Measurements from ENCODE around the gene CTAGE9.
"Not testable (repeated sequence)": the region's sequence is repeated elsewhere in the genome, so short reads cannot be mapped to it uniquely, and the experiment has no call there.

CTAGE9 gene

DNA sequence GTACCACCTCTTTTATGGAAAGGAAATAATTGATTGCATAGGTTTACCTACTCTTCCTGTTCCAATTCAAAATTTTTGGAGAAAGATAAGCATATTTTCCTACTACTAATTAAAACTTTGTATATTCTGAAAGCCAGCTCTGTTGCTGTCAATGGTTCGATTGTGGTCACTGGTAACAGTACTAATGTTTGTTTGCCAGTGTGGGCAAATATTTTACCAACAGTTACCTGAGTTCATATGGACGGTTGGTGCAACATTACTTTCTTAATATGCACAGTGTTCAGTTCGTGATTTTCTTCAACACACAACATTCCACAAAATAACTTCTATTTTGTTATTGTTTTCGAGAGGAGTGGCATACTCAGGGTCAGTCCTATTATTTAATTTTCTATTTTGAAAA lies 17.1 kb upstream of the CTAGE9 start:
- no peak for DNase-seq

DNA sequence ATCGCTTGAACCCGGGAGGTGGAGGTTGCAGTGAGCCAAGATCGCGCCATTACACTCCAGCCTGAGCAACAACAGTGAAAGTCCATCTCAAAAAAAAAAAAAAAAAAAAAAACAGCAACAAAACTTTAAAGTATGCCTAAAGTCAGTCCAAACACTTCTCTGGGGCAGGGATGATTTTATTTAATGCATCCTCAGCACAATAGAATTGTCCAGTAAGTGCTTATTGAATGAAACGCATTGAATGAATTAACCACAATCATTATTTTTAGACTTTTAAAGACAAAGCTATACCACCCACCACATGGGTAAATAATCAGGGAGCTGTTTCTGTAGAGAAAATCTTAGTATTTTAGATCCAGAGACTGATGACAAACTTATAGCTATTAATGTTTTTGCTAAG lies 16.6 kb upstream of the CTAGE9 start:
- no peak for DNase-seq

DNA sequence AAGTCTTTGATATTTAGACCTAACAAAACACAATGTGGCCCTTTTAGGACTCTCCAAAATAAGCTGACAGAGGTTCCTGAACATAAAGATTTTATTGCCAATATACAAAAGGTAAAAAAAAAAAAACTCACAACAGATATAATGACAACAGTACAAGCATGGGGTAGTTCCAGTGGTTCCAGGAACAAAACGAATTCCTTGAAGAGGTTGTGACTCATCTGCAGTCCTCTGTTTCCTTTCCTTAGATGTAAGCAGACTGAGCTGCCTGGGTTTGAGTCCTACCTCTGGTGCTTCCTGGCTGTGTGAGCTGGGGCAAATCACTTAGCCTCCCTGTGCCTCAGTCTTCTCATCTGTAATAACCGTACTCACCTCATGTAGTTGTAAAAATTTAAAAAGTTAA lies 13.3 kb upstream of the CTAGE9 start:
- no peak for DNase-seq

DNA sequence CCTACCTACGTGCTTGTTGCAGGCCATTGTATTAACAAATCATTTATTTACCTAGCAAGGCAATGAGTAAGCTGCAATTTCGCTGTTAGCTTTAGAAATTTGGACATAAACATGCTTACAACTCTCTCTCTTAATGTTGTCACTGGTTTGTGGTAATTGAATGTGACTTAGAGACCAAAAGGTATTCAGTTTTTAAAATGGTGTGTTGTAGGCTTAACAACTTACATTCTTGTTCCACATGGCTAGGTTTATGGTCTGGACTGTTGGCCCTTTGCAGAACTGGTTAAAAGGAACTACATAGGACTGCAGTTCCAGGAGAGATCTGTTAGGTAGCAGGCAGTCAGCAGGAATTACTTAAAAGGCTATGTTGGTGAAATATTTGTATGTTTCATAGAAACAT lies 10.3 kb upstream of the CTAGE9 start:
- DNase-seq, result no peak

DNA sequence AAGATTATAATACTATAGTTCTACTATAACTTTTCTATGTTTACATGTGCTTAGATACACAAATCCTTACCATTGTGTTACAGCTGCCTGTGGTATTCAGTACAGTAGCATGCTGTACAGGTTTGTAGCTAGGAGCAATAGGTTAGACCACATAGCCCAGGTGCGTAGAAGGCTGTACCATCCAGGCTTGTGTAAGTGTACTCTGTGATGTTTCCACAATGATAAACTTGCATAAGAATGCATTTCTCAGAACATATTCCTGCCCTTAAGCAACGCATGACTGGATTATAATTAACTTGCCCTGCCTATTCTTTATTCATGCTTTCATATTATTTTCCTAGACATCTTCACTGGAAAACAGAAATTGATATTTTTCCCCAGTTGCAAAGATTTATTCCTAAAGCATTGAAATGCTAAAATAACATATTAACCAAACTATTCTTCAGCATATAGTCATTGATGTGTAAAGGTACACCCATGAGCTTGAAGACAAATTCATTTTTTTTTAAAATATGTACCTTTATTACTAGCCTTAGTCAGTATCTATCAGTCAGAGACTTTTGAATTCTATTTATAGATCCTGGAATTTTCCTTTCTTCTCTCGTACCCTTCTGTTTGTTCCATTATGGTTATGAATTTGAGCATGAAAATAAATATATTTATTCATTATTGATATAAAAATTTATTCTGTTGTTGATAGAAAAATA lies 7.2 kb upstream of the CTAGE9 start:
- no peak for DNase-seq

DNA sequence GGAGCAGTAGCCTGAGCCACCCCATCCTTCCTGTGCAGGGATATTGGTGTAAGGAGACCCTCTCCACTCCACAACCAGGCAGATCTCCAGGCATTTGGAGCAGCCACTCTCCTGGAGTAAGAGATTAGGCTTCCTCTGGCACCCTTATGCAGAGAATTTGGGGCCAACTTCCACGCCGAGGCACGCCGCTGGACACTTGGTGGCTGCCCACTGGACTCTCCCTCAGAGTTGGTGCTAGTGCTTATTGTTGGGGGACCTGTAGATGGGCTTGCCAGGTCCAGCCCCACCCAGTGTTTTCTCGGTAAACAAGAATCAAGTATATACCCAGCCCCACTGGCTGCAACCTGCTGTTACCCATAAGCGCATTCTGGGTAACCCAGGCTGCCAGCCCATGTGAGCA lies 4.8 kb upstream of the CTAGE9 start:
- not testable (repeated sequence) for DNase-seq

DNA sequence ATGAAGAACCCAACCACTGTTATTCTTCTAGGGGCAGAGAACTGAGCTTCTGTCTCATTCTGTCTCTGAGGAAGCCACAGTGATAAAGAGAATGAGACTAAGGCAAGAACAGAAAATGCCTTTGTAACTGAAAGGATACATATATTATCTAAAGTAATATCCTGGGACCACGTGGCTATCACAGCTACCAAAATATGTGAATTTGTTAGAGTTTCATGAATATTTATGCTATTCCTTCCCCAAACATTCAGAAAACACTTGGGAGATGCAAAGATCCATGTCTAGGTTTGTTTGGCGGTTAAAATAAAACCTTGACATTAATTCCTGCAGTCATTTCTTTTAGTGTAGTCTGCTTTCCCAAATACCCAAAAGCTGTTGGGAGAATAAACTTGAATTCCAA lies 6.9 kb downstream of the CTAGE9 start:
- DNase-seq, result not testable (repeated sequence)

DNA sequence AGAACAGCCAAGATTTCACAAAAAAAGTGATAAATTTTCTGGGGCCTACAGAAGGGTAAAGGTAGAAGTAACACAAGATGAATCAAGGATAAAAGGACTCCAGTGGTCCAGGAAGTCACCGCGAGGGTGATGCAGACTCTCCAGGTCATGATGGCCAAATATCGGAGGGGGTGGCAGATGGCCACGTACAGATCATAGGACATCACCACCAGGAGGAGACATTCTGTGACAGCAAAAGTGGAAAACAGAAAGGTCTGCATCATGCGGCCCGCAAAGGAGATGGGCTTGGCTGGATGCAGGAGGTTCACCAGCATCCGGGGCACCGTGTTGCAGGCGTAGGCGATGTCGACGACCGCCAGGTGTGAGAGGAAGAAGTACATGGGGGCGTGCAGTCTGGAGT lies 10.0 kb downstream of the CTAGE9 start:
- not testable (repeated sequence) for DNase-seq

DNA sequence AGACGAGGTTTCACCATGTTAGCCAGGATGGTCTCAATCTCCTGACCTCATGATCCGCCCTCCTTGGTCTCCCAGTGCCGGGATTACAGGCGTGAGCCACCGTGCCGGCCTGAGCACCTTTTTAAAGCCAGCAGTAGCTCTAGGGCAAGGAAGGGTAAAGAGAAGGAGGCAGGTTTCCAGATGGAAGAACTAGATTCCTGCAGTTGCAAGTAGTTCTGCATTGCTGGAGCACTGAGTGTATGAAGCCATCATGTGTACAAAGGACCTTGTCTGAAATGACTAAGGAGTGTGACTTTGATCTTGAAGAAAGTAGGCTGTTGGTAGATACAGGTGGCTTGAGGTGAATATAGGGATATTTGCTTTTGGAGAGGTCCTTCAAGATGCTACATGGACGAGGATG lies 13.9 kb downstream of the CTAGE9 start:
- no peak for DNase-seq

DNA sequence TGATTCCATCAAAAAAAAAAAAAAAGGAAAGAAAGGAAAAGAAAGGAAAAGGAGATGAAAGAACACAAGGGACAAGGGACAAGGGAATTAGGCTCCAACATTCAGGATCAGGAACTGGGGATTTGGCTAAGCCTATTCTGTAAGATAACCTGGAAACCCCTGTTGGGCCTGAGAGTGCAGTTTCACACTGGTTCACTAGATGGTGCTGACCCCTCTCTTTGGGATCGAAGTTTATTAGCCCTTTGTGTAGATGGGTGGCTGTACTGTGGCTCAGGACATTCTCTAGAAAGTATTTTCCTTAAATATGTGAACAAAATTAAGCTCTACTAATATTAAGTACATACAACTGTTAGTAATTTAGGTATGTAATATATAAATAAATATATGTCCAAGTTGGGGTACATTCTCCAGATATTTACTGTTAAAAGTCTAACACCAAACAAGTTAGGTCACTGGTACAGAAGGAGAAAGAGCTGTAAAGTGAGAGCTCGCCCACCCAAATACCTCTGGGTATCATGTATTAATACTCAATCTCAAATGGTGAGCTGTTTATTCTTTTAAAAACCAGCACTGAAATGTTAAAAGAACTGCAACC lies 15.9 kb downstream of the CTAGE9 start:
- DNase-seq, result no peak

DNA sequence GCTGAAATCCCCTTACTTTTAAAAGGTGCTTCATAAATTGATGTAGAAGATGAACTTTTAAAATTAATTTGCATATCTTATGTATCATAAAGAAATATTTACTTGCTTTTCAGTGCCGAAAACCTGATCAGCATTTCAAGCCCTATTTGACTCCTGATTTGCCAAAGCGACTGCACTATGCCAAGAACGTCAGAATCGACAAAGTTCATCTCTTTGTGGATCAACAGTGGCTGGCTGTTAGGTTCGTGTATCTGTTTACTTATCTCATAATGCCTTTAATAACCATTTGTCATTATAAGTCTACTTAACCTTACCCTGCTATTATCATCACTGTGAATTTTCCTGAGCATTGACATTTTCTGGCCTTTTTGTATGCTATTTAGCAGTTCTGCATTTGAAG lies 17.4 kb downstream of the CTAGE9 start:
- no peak for DNase-seq

DNA sequence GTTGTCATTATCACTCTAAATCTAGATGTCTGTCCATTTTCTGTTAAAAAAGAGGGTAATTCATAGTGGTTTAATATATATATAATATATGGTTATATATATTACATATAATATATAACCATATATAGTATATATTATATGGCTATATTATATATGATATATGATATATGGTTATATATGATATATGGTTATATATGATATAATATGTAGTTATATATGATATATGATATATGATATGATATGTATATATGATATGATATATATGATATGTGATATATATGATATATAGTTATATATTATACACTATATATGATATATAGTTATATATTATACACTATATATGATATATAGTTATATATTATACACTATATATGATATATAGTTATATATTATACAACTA lies 18.2 kb downstream of the CTAGE9 start:
- DNase-seq, result no peak

DNA sequence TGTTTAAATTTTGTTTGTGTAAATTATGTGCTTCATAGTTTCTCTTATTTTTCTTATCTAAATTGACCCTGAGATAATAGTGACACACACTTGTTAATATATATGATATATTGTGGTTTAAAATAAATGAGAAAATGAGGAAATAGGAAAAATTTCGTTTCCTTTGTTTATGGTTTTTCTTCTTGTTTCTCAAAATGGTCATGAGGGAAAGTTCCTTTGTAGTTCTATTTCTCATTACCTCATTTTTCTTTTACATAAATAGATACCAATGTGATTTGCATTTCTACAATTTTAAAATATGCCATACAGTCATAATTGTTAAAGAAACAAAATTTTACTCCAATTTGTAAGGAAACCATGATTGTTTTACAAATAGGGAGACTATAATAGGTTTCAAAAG lies 18.8 kb downstream of the CTAGE9 start:
- no peak for DNase-seq

DNA sequence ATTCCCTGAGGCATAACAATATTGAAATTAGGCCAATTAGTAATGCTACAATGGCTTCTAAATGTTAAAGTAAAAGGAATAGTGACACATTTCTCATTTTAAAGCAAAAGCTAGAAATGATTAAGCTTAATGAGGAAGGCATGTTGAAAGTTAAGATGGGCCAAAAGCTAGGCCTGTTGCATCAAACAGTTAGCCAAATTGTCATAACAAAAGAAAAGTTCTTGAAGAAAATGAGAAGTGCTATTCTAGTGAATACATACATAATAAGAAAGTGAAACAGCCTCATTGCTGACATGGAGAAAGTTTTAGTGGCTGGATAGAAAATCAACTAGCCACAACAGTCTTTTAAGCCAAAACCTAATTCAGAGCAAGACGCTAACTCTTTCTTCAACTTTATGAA lies 22.5 kb downstream of the CTAGE9 start:
- DNase-seq, result no peak

DNA sequence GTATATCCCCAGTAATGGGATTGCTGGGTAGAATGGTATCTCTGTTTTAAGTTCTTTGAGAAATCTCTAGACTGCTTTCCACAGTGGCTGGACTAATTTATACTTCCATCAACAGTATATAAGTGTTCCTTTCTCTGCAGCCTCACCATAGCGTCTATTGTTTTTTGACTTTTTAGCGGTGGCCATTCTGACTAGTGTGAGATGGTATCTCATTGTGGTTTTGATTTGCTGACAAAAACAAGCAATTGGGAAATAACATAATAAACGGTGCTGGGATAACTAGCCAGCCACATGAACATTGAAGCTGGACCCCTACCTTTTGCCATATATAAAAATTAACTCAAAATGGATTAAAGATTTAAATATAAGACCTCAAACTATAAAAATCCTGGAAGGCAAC lies 23.8 kb downstream of the CTAGE9 start:
- no peak for DNase-seq

DNA sequence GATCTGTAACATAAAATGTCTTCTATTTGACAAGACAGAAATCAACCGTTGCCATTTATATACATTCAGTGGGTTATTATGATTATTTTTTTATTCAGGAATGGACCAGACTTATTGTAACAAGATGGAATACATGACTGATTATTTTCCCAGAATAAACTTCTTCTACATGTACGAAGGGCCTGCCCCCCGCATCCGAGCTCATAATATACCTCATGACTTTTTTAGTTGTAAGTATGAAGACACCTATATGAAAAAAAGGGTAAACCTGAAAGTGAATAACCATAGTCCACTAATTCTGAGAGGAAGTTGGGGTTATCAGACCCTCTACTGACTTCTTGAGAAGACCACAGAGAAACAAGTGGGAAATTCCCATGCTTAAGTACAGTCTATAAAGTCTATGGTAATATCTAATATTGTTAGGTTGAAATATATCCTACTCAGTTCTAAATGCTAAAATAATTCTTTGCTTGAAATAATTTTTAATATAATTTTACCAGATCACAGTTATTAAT lies 25.5 kb downstream of the CTAGE9 start:
- DNase-seq, result no peak

DNA sequence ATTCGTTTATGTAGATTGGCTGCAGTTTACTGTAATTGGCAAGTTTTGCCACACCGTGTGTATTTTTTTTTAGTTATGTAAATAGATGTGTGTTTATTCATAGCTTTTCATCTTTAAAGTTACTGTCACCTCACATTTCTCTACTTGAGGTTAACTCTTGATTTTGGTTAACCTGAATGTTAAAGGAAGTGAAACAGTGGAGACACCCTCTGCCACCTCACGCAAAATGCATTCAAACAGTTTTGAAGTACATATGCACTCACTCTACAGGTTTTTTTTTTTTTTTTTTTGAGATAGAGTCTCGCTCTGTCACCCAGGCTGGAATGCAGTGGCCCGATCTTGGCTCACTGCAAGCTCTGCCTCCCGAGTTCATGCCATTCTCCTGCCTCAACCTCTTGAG lies 27.3 kb downstream of the CTAGE9 start:
- DNase-seq, result no peak

DNA sequence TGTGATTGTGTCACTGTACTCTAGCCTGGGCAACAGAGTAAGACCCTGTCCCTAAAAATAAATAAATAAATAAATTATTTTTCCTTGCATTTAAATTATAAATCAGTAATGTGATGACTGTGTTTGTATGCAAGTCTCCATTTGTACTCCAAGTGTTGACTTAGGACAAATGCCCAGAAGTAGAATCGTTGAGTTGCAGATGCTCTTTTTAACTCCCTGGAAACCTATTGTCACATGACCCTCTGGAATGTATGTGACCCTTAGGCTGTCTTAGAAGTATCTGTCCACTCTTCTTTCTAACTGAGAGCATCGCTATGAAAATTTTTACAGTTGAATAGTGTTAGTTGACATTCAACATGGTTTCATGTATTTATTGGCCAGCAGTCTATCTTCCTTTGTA lies 28.4 kb downstream of the CTAGE9 start:
- no peak for DNase-seq

DNA sequence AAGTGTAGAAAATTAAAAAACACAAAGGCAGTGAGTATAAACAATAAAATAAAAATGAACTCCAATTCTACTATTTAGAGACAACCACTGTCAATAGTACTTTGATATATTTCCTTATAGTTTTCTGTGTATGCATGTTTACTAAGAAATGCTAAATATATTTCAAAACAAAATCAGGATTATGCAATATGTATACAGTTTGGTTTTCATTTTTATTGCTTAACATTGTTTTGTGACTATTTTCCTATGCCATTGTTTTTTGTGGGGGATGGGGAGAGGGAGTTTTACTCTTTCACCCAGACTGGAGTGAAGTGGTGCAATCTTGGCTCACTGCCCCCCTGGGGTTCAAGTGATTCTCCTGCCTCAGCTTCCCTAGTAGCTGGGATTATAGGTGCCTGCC lies 29.2 kb downstream of the CTAGE9 start:
- DNase-seq, result no peak

DNA sequence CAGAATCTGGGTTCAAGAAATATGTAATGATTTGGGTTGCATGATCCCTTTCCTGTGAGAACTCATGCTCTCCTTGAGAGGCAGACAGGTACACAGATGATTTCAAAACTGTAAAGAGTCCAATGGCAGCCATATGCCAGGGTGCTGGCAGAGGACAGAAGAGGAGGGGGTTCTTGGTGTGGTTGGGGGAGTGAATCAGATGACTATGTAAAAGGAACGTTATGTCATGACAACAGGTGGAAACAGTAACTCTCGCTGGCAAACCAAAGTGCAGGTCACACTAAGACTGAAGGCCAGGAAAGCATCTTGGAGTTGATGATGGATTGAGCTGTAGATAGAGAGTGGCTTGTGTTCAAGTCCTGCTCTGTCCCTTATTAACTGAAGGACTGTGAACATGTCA lies 29.9 kb downstream of the CTAGE9 start:
- no peak for DNase-seq

DNA sequence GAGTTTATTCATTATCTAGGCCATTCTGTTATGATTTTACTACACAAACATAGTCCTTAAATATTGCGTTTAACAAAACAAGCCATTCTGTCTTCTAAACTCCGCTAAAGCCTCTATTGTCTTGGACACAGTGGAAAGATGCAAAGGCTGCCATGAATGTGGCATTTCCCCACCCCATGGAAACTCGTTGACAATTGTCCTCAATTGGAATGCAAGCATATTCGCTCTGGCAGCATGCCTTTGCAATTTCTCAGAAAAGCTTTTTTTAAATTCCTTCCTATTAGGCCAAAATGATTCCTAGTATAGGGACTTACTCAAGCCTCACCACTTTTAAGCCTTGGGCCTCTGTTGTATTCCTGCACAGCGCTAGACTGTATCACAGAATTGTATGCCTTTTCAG lies 32.4 kb downstream of the CTAGE9 start:
- DNase-seq, result no peak

DNA sequence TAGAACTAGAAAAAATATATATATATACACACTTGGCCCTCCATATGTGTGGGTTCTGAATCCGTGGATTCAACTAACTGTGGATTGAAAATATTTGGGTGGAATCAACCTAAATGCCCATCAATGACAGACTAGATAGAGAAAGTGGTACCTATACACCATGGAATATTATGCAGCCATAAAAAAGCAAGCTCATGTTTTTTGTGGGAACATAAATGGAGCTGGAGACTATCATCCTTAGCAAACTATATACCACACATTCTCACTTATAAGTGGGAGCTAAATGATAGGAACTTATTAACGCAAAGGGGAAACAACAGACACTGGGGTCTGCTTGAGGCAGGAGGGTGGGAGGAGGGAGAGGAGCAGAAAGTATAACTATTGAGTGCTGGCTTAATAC lies 37.6 kb downstream of the CTAGE9 start:
- DNase-seq, result no peak

DNA sequence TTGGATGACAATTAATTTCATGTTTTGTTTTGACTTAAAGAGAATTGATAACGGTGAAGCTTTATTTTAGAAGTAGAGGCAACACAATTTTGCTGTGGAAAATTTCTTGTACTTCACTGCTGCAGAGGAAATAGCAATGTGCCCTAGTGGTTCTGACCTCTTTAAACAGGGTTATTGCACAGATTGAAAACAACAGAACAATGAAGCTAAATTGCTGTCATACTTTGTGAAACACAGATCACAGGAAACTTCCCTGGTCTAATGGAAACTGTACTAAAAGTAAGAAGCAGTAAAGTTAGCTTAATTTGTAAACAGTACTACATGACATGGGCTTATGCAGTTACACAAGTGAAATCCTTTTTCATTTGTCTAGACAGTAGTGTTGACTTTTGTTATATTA lies 40.9 kb downstream of the CTAGE9 start:
- DNase-seq, result no peak

DNA sequence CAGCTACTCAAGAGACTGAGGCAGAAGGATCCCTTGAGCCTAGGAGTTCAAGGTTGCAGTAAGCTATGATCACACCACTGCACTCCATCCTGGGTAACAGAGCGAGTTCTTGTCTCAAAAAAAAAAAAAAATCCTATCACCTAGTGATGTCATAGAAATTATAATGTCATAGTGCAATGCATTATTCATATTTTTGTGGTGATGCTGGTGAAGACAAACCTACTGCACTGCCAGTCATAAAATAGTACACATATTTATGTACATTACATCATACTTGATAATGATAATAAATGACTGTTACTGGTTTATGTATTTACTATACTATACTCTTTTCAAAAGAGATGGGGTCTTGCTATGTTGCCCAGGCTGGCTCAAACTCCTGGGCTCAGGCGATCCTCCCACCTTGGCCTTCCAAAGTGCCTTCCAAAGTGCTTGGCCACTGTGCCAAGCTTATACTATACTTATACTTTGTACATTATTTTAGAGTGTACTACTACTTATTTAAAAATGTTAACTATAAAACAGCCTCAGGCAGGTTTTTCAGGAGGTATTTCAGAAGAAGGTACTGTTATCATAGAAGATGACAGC lies 47.1 kb downstream of the CTAGE9 start:
- DNase-seq, result no peak

DNA sequence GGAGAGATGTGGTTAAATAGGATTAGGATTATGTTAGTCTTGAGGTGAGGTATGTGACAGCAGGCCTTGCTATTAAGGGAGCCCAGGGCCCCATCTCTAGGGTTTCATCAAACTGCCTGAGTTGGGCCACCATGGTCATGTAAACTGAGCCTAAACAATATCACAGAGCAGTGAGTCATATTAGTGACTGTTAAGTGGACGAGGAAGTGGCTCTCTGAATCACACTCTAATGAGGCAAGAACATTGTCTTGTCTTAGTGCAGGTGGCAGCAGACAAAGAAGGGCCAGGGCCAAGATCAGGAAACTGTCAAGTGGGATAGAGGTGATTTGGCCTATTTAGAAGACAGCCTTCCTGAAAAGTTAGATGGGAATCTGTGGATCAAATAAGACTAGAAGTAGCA lies 50.6 kb downstream of the CTAGE9 start:
- DNase-seq, result no peak

All from activated T-cell treated with anti-CD3 and anti-CD28 coated beads for 4 hours (primary cell).